ENCODE results near the gene RPL13.

The RPL13 gene

GRCh38 chr16:89560378-89561141 lies at the start of gene RPL13:
Gene RPL13, plus strand, starts transcription at chr16:89560682. Its CDS starts 278 bp downstream, at chr16:89560960.
- peak; percentile 97 for DNase-seq

GRCh38 chr16:89511374-89511773 lies 49.1 kb upstream of the RPL13 start:
- DNase-seq, result no peak

DNA sequence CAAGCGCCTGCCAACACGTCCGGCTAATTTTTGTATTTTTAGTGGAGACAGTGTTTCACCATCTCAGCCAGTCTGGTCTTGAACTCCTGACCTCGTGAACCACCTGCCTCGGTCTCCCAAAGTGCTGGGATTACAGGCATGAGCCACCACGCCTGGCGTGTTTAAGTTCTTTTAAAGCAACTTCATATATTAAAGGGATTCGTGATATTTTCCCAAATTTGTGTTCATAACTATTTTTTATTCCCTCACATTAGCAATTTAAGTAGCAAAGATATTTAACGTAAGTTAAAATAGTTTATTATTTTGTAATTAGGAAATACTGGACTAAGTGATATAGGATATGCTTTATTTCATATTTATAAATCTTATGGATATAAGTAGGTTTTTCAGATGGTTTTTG lies 48.0 kb upstream of the RPL13 start:
- DNase-seq, result no peak

DNA sequence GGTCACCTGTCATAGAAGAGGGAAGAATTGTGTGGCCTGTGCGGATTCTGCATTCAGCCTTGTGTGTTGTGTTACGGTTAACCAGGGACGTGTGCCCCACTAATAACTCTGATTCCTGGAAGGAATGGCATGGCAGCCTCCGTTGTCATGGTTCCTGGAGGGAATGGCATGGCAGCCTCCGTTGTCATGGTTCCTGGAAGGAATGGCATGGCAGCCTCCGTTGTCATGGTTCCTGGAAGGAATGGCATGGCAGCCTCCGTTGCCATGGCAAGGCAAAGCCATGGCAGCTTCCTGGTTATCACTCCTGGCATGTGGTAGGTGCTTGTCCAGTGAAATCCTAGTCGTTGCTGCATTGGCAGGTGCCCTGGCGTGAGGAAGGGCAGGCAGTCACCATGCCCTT lies 43.4 kb upstream of the RPL13 start:
- DNase-seq, result no peak

- no peak for DNase-seq
These were observed 40.6 kb upstream of the RPL13 start for GRCh38 chr16:89519881-89520280.

- no peak for DNase-seq
These were observed 38.2 kb upstream of the RPL13 start for GRCh38 chr16:89522287-89522686.

DNA sequence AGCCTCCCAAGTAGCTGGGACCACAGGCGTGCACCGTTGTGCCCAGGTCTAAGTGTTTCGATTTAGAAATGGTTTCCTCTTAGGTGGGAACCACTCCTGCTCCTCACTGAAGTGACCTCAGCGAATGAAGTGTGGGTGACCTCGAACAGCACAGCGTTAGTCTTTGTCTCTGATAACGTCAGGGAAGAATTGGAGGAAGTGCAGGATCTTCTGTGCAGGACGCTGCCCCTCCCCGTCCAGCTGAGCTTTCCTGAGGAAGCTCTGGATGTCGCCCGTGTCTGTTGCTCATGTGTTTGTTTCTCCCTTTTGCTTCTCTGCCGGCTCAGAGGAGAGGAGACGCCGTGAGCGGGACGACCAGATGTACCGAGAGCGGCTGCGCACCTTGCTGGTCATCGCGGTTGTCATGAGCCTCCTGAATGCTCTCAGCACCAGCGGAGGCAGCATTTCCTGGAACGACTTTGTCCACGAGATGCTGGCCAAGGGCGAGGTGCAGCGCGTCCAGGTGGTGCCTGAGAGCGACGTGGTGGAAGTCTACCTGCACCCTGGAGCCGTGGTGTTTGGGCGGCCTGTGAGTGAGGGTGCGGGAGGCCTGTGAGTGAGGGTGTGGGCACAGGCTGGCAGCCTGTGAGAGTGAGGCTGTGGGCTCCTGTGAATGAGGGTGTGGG lies 36.7 kb upstream of the RPL13 start:
- DNase-seq, result no peak

DNA sequence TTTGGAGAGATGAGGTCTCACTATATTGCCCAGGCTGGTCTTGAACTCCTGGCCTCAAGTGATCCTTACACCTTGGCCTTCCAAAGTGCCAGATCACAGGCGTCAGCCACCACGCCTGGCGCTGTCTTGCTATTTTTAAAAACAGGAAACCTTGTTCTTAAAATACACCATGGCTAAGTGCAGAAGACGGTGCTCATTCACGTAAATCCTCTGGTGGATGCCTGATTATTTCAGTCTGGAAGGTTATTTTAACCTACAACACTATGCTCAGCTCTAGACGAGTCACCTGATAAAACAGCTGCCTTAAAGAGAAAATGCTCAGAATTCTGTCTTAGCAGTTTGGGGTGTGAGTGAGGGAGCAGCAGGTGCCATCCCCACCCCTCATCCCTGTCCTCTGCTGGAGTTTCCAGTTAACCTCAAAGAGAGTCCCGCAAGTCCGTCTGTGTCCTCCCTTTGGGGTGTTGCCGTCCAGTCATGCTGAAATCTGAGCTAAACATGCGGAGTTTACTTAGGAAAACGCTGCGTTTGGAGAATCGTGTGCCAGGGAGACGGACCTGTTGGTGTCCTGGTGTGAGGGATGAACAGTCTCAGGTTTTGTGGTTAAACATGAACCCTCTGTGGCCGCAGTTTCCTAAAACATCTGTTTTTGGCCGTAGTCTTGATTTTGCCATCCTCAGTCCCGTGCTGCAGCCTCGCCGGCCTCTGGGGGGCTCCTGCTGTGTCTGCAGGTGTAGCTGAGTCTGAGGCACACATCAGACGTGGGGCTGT lies 35.2 kb upstream of the RPL13 start:
- no peak for DNase-seq

- no peak for DNase-seq
These were observed 31.4 kb upstream of the RPL13 start for GRCh38 chr16:89529097-89529496.

- no peak for DNase-seq
These were observed 29.8 kb upstream of the RPL13 start for GRCh38 chr16:89530401-89531381.

GRCh38 chr16:89531821-89532526 lies 28.5 kb upstream of the RPL13 start:
- no peak for DNase-seq

DNA sequence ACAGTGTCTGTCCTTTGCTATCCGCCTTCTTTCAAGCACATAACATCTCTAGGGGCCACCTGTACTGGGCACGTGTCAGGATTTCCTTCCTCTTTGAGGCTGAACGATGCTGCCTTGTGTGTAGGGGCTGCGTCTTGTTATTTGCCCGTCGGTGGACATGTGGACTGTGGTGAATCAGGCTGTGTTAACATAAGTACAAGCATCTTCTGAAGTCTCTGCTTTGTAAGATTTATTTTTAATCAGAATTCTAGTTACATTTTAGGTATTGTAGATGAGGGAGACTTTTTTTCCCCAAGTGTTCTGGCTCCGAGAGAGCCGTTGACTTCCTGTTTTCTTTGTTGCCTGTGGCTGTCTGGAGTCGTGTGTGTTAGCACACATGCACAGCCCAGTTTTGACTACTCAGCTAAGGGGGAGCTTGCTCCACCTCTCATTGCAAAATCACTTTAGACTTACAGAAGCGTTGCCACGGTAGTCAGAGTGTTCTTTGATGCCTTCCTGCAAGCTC lies 26.2 kb upstream of the RPL13 start:
- peak; percentile 41 for DNase-seq

DNA sequence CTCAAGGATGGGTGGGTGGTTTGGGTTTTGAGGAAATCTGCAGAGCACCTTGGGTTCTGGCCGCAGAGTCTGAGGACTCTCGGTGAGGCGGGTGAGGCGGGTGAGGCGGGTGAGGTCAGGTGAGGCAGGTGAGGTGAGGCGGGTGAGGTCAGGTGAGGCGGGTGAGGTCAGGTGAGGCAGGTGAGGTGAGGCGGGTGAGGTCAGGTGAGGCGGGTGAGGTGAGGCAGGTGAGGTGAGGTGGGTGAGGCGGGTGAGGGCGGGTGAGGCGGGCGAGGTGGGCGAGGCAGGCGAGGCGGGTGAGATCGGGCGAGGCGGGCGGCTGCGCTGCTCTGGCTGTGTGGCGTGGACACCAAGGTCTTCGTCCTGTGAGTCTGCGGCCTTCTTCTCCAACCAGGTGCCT lies 24.1 kb upstream of the RPL13 start:
- DNase-seq, result no peak

GRCh38 chr16:89536886-89537548 lies 23.5 kb upstream of the RPL13 start:
- no peak for DNase-seq

GRCh38 chr16:89537549-89537925 lies 22.9 kb upstream of the RPL13 start:
- no peak for DNase-seq

DNA sequence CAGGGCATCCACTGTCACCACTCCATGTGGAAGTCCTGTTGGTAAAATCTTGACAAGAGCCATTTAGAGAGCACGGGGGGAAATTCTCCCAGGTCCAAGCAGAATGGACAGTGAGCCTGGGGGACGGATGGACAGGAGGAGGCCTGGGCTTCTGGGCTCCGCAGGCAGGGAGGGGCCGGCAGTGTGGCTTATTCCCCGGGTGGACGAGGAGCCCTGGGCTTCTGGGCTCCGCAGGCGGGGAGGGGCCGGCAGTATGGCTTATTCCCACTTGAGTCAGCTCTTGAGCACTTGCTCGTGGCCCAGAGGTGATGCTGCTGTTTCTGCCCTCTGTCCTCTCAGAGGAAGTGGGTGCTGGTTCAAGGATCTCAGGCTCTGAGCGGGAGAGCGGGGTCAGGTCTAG lies 22.2 kb upstream of the RPL13 start:
- DNase-seq, result no peak

- no peak for DNase-seq
These were observed 19.9 kb upstream of the RPL13 start for GRCh38 chr16:89540557-89540956.

DNA sequence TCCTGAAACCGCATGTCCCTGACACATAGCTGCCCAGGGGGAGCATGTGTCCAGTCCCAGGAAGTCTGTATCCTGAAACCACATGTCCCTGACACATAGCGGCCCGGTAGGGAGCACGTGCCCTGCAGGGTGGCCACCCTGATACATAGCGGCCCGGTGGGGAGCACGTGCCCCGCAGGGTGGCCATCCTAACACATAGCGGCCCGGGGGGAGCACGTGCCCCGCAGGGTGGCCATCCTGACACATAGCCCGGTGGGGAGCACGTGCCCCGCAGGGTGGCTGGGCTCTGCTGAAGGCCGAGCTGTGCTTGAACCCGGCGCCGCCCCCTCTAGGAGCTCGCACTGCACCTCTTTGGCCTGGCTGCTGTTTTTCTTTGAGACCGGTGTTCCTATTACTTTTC lies 18.7 kb upstream of the RPL13 start:
- no peak for DNase-seq

DNA sequence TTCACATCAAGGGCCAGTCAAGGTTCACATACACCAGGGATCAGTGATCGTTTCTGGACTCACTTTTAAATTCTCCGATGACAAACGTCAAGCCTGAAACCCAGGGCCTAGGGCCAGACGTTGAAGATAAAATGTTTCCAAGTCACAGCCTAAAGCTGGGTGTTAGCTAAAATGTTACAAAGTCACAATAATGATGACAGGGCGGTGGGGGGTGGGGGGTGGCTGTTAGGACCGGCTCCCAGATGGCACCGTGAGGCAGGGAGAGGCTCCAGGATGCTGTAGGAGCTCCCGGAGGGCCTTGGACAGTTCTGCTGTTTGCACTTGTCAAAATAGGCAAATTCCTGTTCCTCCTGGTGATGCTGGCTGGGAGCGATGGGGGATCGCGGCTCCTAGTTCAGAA lies 16.4 kb upstream of the RPL13 start:
- DNase-seq, result no peak

DNA sequence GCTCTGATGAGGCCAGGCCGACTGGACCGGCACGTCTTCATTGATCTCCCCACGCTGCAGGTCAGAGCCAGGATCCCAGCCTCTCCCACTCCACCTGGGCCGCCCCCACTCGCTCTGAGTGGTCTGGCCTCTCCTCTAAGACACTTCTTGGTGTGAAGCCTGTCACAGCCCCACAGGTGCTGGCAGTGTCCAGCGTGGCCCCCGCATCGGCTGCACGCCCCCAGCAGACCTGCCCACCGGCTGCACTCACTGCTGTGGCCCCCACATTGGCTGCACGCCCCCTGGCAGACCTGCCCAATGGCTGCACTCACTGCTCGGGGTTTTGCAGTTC lies 15.8 kb upstream of the RPL13 start:
- DNase-seq, result no peak
